ENCODE data around the gene ASL.
"Not testable (repeated sequence)": the region's sequence is repeated elsewhere in the genome, so short reads cannot be mapped to it uniquely, and the experiment has no call there.

DNA sequence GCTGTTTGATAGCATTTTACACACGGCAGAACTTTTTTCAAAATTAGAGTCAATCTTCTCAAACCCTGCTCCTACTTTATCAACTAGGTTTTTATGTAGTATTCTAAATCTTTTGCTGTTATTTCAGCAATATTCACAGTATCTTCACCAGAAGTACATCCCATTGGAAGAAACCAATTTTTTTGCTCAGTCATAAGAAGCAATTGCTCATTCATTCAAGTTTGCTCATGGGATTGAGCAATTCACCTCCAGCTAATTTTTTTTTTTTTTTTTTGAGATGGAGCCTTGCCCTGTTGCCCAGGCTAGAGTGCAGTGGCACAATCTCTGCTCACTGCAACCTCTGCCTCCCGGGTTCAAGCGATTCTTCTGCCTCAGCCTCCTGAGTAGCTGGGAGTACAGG is 28.4 kb downstream of the ASL start:
- TF ChIP-seq, protein P1, sequence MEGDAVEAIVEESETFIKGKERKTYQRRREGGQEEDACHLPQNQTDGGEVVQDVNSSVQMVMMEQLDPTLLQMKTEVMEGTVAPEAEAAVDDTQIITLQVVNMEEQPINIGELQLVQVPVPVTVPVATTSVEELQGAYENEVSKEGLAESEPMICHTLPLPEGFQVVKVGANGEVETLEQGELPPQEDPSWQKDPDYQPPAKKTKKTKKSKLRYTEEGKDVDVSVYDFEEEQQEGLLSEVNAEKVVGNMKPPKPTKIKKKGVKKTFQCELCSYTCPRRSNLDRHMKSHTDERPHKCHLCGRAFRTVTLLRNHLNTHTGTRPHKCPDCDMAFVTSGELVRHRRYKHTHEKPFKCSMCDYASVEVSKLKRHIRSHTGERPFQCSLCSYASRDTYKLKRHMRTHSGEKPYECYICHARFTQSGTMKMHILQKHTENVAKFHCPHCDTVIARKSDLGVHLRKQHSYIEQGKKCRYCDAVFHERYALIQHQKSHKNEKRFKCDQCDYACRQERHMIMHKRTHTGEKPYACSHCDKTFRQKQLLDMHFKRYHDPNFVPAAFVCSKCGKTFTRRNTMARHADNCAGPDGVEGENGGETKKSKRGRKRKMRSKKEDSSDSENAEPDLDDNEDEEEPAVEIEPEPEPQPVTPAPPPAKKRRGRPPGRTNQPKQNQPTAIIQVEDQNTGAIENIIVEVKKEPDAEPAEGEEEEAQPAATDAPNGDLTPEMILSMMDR (IDR thresholded peaks at IDR 0.05; ENCODE audit: insufficient read depth, low read length) = not testable (repeated sequence)
- TF ChIP-seq POLR2AphosphoS5 (IDR thresholded peaks at IDR 0.05; ENCODE audit: low read depth); REST (IDR thresholded peaks at IDR 0.05; ENCODE audit: insufficient replicate concordance, low read depth): not testable (repeated sequence)
